Choroid plexus epithelial cell (primary cell): ENCODE data around the gene PCDH17.

Source experiments
- DNase-seq: peaks from one replicate; pipeline ENCODE4 v3.0.0-alpha.2; 2010; ENCODE audit warnings: low read depth
- H3K4me3 ChIP-seq: 2 replicates; pipeline ENCODE4 v1.5.1; 2011; ENCODE audit warnings: low read depth, mild to moderate bottlenecking, control low read depth, low read length, moderate library complexity
- TF ChIP-seq, protein P1 (sequence below): conservative IDR thresholded peaks from 2 replicates; pipeline ENCODE4 v1.5.1; 2011; ENCODE audit warnings: low read depth, mild to moderate bottlenecking, control low read depth, inconsistent platforms, low read length, moderate library complexity

PCDH17 gene

DNA sequence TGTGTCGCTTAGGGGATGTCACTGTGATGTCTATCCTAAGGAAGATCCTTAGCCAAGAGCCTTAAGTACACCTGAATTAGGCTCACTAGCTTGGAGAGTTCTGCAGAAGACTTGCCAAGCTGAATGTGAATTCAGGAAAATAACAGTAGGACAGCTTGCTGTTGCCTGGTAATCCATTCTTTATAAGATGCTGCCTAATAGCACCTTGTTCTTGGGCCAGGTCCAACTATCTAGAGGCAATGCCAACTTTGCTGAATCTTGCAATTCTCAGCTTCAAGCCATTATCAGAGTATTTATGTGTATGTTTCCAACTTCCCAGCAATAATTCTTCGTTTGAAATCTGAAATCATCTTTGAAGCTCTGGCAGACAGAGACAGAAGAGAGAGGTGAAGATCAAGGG lies 102.8 kb downstream of the PCDH17 start:
- TF ChIP-seq, protein P1, sequence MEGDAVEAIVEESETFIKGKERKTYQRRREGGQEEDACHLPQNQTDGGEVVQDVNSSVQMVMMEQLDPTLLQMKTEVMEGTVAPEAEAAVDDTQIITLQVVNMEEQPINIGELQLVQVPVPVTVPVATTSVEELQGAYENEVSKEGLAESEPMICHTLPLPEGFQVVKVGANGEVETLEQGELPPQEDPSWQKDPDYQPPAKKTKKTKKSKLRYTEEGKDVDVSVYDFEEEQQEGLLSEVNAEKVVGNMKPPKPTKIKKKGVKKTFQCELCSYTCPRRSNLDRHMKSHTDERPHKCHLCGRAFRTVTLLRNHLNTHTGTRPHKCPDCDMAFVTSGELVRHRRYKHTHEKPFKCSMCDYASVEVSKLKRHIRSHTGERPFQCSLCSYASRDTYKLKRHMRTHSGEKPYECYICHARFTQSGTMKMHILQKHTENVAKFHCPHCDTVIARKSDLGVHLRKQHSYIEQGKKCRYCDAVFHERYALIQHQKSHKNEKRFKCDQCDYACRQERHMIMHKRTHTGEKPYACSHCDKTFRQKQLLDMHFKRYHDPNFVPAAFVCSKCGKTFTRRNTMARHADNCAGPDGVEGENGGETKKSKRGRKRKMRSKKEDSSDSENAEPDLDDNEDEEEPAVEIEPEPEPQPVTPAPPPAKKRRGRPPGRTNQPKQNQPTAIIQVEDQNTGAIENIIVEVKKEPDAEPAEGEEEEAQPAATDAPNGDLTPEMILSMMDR = no peak
- no peak overlapping the region for H3K4me3 ChIP-seq
- no peak for DNase-seq

DNA sequence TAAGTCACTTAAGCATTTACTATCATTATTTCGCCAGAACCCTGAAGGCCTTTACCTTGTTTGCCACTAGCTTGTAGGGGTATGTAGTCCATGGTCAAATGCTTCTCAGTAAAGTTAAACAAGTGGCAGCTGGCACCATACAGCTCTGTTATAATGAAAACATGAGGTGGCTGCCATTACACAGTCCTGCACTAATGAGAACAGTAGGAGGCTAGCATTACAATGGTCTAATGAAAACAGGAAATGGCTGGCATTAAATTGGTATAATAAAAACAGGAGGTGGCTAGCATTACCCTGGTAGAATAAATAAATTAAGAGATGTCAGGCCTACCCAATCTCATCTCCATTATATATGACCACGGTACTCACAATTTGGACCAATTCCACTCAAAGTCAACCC lies 107.5 kb downstream of the PCDH17 start:
- TF ChIP-seq, protein P1 = no peak
- DNase-seq = no peak
- H3K4me3 ChIP-seq = no peak overlapping the region

DNA sequence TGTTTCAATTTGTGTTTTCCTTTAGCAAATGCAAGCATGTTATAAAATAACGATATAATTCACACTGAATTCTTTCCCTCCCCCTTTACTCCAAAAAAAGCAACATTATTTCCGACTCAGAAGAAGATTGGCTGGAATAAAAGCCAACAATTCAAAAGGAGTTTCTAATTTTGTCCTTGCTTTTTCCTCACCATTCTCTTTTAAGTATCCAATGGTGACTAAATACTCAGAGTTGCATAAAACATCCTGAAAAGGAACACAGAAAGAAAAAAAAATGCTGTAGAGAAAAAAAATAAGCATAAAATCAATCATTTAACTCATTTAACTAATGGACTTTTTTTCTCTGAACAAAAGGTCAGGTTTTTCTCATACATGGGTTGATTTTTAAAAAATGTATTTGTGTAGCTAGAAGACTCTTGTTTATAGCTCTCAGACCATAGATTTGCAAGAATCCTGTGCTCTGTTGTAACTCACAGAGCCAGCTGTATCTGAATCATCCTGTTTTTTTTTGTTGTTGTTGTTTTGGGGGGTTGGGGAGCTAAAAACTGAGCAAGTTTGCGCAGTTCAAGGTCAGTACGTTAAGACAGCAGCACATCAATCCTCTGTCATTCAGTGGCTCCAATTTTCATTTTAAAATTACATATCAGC lies 108.1 kb downstream of the PCDH17 start:
- TF ChIP-seq, protein P1 = no peak
- no peak overlapping the region for H3K4me3 ChIP-seq
- no peak for DNase-seq

DNA sequence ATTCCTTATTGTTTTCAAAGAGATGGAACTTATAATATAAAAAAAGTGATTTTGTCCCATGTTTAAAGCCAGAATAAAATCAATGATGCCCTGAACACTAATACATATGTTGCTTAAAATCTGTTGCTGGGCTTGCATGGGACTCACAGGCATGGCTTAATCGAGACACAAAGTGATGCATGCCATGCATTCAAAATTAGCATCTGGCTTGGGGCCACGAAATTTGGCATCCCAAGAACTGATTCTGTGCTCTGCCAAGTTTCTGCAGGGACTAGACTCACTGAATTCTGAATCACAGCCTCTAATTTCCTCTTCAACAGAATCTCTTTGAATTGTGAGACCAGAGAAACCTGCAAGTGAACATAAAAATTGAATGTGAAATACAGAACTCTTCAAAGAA lies 109.2 kb downstream of the PCDH17 start:
- TF ChIP-seq, protein P1 = no peak

DNA sequence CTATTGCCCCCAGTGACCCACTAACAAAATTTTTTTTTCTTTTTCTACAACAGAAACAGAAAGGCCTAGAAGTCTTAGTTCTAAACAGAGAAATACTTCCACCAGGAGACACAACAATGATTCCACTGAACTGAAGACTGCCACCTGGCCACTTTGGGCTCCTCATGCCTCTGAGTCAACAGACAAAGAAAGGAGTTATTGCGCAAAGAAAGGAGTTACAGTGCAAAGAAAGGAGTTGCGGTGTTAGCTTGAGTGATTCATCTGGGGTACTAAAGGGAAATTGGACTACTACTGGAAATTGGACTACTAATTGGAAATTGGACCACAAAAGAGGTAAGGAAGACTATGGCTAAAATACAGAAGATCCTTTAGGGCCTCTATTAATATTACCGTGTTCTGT lies 116.6 kb downstream of the PCDH17 start:
- TF ChIP-seq, protein P1 = no peak
- no peak for DNase-seq
- H3K4me3 ChIP-seq = no peak overlapping the region

More for the DNA sequence above, 109.2 kb downstream of the PCDH17 start:
- no peak overlapping the region for H3K4me3 ChIP-seq
- DNase-seq = no peak

DNA sequence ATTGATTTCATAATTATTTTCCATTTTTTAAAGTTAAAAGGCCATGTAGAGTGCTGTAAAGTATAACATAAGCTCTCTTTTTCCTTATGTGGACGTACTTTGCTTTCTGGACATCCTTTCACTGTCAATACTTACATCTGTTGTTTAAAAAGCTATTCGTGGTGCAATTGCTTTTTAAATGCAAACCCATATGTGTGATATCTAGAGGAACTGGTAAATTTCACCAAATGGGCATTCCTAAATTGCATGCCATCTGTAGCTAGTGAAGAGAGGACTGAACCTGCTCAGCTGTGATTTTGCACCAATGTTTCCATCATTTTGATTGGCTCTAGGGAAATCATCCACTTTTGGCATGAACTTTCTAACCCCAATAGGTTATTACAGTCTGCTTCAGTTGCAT lies 129.4 kb downstream of the PCDH17 start:
- no peak overlapping the region for H3K4me3 ChIP-seq
- no peak for DNase-seq
- TF ChIP-seq, protein P1 = no peak

DNA sequence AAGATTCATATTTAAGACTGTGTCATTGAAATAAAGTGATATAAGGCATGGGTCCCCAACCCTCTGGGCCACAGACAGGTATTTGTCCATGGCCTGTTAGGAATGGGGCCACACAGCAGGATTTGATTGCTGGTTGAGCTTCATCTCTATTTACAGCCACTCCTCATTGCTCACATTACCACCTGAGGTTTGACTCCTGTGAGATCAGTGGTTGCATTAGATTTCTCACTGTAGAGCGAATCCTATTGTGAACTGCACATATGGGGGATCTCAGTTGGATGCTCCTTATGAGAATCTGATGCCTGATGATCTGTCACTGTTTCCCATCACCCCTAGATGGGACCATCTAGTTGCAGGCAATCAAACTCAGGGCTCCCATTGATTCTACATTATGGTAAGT lies 132.1 kb downstream of the PCDH17 start:
- no peak for DNase-seq
- no peak overlapping the region for H3K4me3 ChIP-seq
- TF ChIP-seq, protein P1 = no peak
